PFSK-1 (cell line): ENCODE measurements around the gene TIMP3.

Experiments
- FOXP2 ChIP-seq: optimal IDR thresholded peaks from 2 replicates; pipeline ENCODE3; 2011; ENCODE audit warnings: borderline replicate concordance, control low read depth, inconsistent platforms; ENCODE audit not compliant: insufficient read depth; ENCODE audit errors: extremely low read length, extremely low read depth
- POLR2AphosphoS5 ChIP-seq: IDR thresholded peaks from 2 replicates; pipeline ENCODE4 v1.6.1; 2012; ENCODE audit warnings: low read depth, mild to moderate bottlenecking, control low read depth, low read length, moderate library complexity
- SIN3A ChIP-seq: IDR thresholded peaks from 2 replicates; pipeline ENCODE4 v1.6.1; 2012; ENCODE audit warnings: mild to moderate bottlenecking, low read length, moderate library complexity, borderline replicate concordance; ENCODE audit not compliant: insufficient read depth
- TAF1 ChIP-seq: IDR thresholded peaks from 2 replicates; pipeline ENCODE4 v1.6.1; 2012; ENCODE audit warnings: low read length, control low read depth, borderline replicate concordance; ENCODE audit not compliant: insufficient read depth
- TF ChIP-seq, protein P1 (sequence below), 2 experiments: IDR thresholded peaks; 2 replicates each; pipeline versions ENCODE4 v1.6.1 to v1.8.0; 2011 to 2012; ENCODE audit warnings: low read depth in 2 of 2, low read length in 2 of 2, control low read depth in 1 of 2, inconsistent platforms in 1 of 2, mild to moderate bottlenecking in 1 of 2, moderate library complexity in 1 of 2; ENCODE audit not compliant: insufficient read depth in 1 of 2

Gene TIMP3

DNA sequence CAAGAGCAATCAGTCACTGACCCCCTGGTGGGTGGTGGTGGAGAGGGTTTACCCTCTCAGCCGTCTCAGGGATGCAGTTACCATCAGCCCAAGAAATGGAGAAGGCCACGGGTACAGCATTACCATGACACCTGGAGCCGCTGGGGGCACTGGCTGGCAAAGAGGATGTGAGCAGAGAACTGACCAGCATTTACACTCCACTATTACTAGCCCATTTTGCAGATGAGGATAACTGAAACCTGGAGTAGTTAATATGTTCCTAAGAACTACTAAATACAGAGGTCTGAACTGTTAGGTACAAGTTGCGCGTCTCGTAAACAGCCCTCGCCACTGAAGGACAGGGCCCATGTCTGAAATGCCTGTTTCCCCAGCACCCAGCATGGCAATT, 79.0 kb downstream of the TIMP3 start:
- TF ChIP-seq SIN3A (no peak), FOXP2 (no peak), TAF1 (no peak), POLR2AphosphoS5 (no peak)
- TF ChIP-seq, protein P1, sequence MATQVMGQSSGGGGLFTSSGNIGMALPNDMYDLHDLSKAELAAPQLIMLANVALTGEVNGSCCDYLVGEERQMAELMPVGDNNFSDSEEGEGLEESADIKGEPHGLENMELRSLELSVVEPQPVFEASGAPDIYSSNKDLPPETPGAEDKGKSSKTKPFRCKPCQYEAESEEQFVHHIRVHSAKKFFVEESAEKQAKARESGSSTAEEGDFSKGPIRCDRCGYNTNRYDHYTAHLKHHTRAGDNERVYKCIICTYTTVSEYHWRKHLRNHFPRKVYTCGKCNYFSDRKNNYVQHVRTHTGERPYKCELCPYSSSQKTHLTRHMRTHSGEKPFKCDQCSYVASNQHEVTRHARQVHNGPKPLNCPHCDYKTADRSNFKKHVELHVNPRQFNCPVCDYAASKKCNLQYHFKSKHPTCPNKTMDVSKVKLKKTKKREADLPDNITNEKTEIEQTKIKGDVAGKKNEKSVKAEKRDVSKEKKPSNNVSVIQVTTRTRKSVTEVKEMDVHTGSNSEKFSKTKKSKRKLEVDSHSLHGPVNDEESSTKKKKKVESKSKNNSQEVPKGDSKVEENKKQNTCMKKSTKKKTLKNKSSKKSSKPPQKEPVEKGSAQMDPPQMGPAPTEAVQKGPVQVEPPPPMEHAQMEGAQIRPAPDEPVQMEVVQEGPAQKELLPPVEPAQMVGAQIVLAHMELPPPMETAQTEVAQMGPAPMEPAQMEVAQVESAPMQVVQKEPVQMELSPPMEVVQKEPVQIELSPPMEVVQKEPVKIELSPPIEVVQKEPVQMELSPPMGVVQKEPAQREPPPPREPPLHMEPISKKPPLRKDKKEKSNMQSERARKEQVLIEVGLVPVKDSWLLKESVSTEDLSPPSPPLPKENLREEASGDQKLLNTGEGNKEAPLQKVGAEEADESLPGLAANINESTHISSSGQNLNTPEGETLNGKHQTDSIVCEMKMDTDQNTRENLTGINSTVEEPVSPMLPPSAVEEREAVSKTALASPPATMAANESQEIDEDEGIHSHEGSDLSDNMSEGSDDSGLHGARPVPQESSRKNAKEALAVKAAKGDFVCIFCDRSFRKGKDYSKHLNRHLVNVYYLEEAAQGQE (IDR thresholded peaks at IDR 0.05; ENCODE audit: insufficient read depth in 1 of 2, low read depth in 2 of 2, low read length in 2 of 2), result no peak

DNA sequence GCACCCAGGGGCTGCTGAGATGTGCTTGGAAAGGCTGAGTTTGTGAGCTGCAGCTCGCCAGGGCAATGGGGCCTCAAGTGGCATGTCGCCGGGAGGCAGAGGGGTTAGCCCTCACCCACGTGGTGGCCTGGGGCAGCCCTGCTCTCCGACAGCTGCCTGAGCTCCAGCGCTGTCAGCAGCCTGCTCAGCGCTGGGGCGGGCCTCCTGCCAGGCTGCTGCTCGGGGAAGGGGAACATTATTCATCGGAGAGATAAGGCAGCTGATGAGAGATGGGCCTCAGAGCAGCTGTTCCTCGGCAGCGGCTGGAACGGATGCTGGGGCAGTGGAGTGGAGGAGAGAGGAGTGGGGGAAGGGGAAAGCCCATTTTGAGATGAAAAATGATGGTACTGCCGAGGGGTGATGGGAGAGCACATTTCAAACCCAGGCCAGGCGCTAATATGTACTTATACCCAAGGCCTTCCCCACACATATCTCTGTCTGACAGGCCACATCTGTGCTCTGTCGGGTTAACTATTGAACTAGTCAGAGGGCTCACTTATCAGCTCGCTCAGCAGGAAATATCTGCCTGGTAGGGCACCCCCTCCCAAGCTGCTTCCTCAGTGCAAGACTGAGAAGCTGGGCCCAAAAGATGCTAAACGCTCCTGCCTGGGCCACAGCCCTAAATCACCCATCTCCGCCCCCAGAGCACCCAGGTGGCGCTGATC, 79.5 kb downstream of the TIMP3 start:
- no peak for TF ChIP-seq FOXP2
- TF ChIP-seq SIN3A, result no peak
- TF ChIP-seq TAF1, result no peak
- TF ChIP-seq, protein P1 (IDR thresholded peaks at IDR 0.05; ENCODE audit: insufficient read depth in 1 of 2, low read depth in 2 of 2, low read length in 2 of 2), result no peak
- no peak for TF ChIP-seq POLR2AphosphoS5

DNA sequence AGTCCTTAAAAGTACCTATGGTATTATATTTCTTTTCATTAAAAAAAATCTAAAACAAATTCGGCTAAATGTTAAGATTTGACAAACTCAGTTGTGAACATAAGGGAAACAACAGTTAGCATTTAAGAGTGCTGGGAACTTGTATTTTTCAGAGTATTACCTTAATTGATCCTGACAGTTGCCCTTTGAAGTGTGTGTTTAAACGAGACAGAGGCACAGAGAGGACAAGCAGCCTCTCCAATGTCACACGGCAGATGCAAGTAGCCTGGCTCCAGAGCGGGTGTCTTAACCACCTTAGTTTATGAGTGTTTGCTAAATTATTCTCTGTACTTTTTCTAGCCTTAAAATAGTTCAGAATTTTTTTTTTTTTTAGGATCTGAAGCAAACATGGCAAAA, 80.9 kb downstream of the TIMP3 start:
- no peak for TF ChIP-seq TAF1
- TF ChIP-seq FOXP2, result no peak
- TF ChIP-seq POLR2AphosphoS5, result no peak
- no peak for TF ChIP-seq SIN3A
- TF ChIP-seq, protein P1 (IDR thresholded peaks at IDR 0.05; ENCODE audit: insufficient read depth in 1 of 2, low read depth in 2 of 2, low read length in 2 of 2), result no peak

DNA sequence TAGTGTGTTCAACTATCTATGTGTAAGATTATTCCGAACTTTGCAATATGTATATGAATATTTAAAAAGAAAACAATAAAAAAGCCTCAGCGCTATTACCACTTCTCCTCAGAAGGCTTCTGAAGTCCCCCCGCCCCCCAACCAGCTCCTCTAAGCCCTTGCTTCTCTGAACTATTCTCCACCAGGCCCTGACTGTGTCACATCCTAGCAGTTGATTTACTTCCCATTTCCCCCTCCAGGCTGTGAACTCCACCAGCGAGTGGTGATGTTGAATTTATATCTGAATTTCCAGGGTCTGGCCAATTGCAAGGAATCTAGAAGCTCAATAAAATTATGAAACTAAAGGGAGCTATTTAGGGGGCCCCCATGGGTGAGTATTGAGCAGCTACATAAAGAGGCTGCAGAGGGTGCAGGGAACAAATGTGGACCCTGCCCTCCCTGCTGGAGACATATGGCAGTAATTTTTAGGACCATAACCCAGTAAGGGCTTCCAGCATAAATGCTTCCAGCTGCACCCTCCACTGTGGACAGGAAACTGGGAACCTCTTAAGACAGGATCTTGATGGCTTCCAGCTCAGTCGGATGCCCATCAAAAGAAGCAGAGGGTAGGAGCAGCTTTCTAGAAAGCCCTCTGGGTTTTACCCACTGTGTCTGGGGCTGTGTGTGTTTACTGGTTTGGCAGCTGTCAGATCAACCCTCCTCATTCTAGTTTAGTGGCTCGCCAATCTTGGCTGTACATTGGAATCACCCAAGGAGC, 81.4 kb downstream of the TIMP3 start:
- no peak for TF ChIP-seq FOXP2
- TF ChIP-seq, protein P1 (IDR thresholded peaks at IDR 0.05; ENCODE audit: insufficient read depth in 1 of 2, low read depth in 2 of 2, low read length in 2 of 2), result no peak
- TF ChIP-seq TAF1, result no peak
- no peak for TF ChIP-seq SIN3A
- no peak for TF ChIP-seq POLR2AphosphoS5
